ENCODE data around the gene CHAMP1. TPM values are rescaled to one million over a fixed set of nuclear protein-coding genes. Genes with fewer than 3 reads are reported as not detected.
"Not testable (repeated sequence)": the region's sequence is repeated elsewhere in the genome, so short reads cannot be mapped to it uniquely, and the experiment has no call there.

The CHAMP1 gene
- total RNA-seq, 2 experiments from 2014 or later: 42.0 to 42.3 TPM

- CTCF ChIA-PET: interaction anchor here (1.4 kb wide), 1 partner anchor 15 kb away, joined by 4 read pairs; no protein-coding TSS in a partner anchor
Observed at GRCh38 chr13:114325729-114326128, 11.4 kb downstream of the CHAMP1 start.

GRCh38 chr13:114328034-114328433, 13.7 kb downstream of the CHAMP1 start:
- POLR2A ChIA-PET: no interaction called here

More at GRCh38 chr13:114325729-114326128, 11.4 kb downstream of the CHAMP1 start:
- POLR2A ChIA-PET: no interaction called here

GRCh38 chr13:114328595-114328994, 14.3 kb downstream of the CHAMP1 start:
- CTCF ChIA-PET: no interaction called here
- POLR2A ChIA-PET: no interaction called here

More at GRCh38 chr13:114328034-114328433, 13.7 kb downstream of the CHAMP1 start:
- CTCF ChIA-PET: no interaction called here

- POLR2A ChIA-PET: no interaction called here
- CTCF ChIA-PET: no interaction called here
Observed at GRCh38 chr13:114330086-114330485, 15.8 kb downstream of the CHAMP1 start.

- CTCF ChIA-PET, POLR2A ChIA-PET: not testable (repeated sequence)
Observed at GRCh38 chr13:114333881-114334280, 19.6 kb downstream of the CHAMP1 start.

- CTCF ChIA-PET: no interaction called here
Observed at GRCh38 chr13:114334305-114335053, 20.2 kb downstream of the CHAMP1 start.

GRCh38 chr13:114336457-114336856, 22.2 kb downstream of the CHAMP1 start:
- POLR2A ChIA-PET: interaction anchor here (0.6 kb wide), 1 partner anchor 24 kb away, joined by 7 read pairs; no protein-coding TSS in a partner anchor
- CTCF ChIA-PET: not testable (repeated sequence)

More at GRCh38 chr13:114334305-114335053, 20.2 kb downstream of the CHAMP1 start:
- POLR2A ChIA-PET: no interaction called here

GRCh38 chr13:114338959-114339358, 24.7 kb downstream of the CHAMP1 start:
- ChIA-PET POLR2A (no interaction called here), CTCF (interaction anchor here (0.6 kb wide), 1 partner anchor 132 kb away, joined by 3 read pairs; no protein-coding TSS in a partner anchor)

- ChIA-PET POLR2A (interaction anchor here (1.3 kb wide), 1 partner anchor 25 kb away, joined by 4 read pairs; no protein-coding TSS in a partner anchor), CTCF (interaction anchor here (0.6 to 1.1 kb wide), 3 partner anchors 14 to 133 kb away, joined by 3 to 4 read pairs (median 3); no protein-coding TSS in a partner anchor)
Observed at GRCh38 chr13:114339857-114340534, 25.7 kb downstream of the CHAMP1 start.

- POLR2A ChIA-PET: interaction anchor here (1.3 kb wide), 1 partner anchor 26 kb away, joined by 4 read pairs; no protein-coding TSS in a partner anchor
Observed at GRCh38 chr13:114341003-114341777, 26.9 kb downstream of the CHAMP1 start.

GRCh38 chr13:114347256-114347655, 33.0 kb downstream of the CHAMP1 start:
- POLR2A ChIA-PET, CTCF ChIA-PET: not testable (repeated sequence)

More at GRCh38 chr13:114341003-114341777, 26.9 kb downstream of the CHAMP1 start:
- CTCF ChIA-PET: interaction anchor here (1.0 to 1.1 kb wide), 3 partner anchors 15 to 115 kb away, joined by 3 to 4 read pairs (median 3); no protein-coding TSS in a partner anchor

- POLR2A ChIA-PET: not testable (repeated sequence)
Observed at GRCh38 chr13:114352763-114353162, 38.5 kb downstream of the CHAMP1 start.

GRCh38 chr13:114353382-114353781, 39.1 kb downstream of the CHAMP1 start:
- POLR2A ChIA-PET, CTCF ChIA-PET: not testable (repeated sequence)

More at GRCh38 chr13:114352763-114353162, 38.5 kb downstream of the CHAMP1 start:
- CTCF ChIA-PET: not testable (repeated sequence)

Other genes with a start within 250 kb of the CHAMP1 start
- 10 to 100 TPM; 22.1 to 22.5 TPM for gene RASA3, start 181.9 kb upstream of the CHAMP1 start, total RNA-seq
- gene CFAP97D2, start 135.2 kb upstream of the CHAMP1 start, total RNA-seq: not detected
- gene CDC16, start 79.6 kb upstream of the CHAMP1 start, total RNA-seq: 10 to 100 TPM; 75.1 to 76.7 TPM
- gene UPF3A, start 32.9 kb upstream of the CHAMP1 start, total RNA-seq: 10 to 100 TPM; 41.8 to 46.2 TPM

Measured in activated CD8-positive, alpha-beta memory T cell treated with anti-CD3 and anti-CD28 coated beads for 36 hours (primary cell).